ENCODE measurements around the gene CCDC69.

The CCDC69 gene

DNA sequence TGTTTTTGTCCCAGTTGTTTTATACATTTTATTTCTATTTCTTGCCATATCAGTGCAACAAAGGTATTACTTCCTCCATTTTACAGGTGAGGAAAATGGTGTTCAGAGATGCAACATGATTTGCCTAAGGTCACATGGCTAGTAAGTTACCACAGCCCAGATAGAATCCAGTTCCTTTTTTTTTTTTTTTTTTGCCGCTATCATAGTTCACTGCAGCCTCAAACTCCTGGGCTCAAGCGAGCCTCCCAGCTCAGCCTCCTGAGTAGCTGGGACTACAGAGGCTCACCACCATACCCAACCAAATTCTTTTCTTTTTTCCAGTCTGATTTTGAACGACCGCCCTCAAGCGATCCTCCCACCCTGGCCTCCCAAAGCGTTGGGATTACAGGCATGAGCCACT, 480 bp upstream of the CCDC69 start:
- no peak overlapping the region for H3K4me3 ChIP-seq (ENCODE audit: control insufficient read depth, low read depth, low read length)
- no peak for DNase-seq (ENCODE audit: low read depth)
- TF ChIP-seq CTCF (conservative IDR thresholded peaks at IDR 0.05; ENCODE audit: control insufficient read depth, insufficient read depth, low read depth, low read length): no peak

GRCh38 chr5:151222790-151223446, 974 bp downstream of the CCDC69 start:
- H3K4me3 ChIP-seq (ENCODE audit: control insufficient read depth, low read depth, low read length): peak overlapping the region; percentile 59
- no peak for DNase-seq (ENCODE audit: low read depth)
- no peak for TF ChIP-seq CTCF (conservative IDR thresholded peaks at IDR 0.05; ENCODE audit: control insufficient read depth, insufficient read depth, low read depth, low read length)

DNA sequence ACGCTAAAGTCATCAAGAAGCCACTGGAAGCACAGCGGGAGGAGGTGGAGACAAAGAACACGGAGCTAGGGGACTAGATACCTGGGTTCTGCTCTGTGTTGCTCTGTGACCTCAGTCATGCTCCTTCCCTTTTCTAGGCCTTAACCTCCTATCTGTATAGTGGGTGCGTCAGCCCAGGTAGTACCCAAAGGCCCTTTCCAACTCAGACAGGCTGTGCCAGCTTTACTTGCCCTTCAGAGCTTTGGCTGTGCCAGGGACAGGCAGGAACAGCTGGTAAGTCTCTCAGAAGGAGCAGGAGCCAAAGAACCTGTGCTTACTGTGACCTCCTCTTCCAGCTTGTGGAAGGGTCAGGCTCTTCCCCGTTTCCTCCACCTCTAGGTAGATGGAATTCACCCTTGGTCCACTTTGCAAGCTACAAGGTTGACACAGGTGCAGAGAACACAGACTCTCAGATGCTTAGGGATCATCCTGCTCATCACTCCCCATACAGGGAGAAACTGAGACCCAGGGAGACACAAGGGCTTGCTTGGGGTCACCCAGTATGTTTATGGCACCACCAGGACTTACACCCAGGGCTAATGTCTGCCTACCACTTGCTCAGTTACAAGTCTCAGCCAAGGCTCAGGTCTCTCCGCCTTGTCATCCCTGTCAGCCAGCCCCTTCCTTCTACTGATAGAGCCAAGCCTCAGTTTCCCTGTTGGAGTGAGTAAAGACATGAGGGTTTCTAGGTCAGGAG, 1.7 kb downstream of the CCDC69 start:
- no peak for DNase-seq (ENCODE audit: low read depth)
- no peak overlapping the region for H3K4me3 ChIP-seq (ENCODE audit: control insufficient read depth, low read depth, low read length)

GRCh38 chr5:151221574-151221973, 2.3 kb downstream of the CCDC69 start:
- no peak overlapping the region for H3K4me3 ChIP-seq (ENCODE audit: control insufficient read depth, low read depth, low read length)
- TF ChIP-seq CTCF (conservative IDR thresholded peaks at IDR 0.05; ENCODE audit: control insufficient read depth, insufficient read depth, low read depth, low read length): no peak
- peak; percentile 43 for DNase-seq (ENCODE audit: low read depth)

More for the DNA sequence above, 1.7 kb downstream of the CCDC69 start:
- no peak for TF ChIP-seq CTCF (conservative IDR thresholded peaks at IDR 0.05; ENCODE audit: control insufficient read depth, insufficient read depth, low read depth, low read length)

DNA sequence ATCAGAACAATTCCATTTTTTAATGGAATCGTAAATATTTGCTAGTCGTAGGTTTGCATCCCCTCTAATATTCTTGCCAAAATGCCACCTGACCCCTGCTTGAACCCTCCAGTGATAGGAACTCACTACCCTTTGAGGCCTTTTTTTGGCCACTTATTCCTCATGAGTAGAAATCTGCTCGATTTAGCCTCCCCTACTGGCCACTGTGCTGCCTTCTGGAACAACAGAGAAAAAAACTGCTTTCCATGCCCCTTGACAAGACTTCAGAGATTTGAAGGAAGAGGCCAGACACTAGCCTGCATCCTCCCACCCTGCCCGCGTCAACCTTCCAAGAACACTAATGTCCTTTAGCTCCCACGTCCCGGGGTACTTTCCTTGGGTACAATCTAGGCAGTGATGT, 4.1 kb downstream of the CCDC69 start:
- H3K4me3 ChIP-seq (ENCODE audit: control insufficient read depth, low read depth, low read length): no peak overlapping the region
- no peak for DNase-seq (ENCODE audit: low read depth)

DNA sequence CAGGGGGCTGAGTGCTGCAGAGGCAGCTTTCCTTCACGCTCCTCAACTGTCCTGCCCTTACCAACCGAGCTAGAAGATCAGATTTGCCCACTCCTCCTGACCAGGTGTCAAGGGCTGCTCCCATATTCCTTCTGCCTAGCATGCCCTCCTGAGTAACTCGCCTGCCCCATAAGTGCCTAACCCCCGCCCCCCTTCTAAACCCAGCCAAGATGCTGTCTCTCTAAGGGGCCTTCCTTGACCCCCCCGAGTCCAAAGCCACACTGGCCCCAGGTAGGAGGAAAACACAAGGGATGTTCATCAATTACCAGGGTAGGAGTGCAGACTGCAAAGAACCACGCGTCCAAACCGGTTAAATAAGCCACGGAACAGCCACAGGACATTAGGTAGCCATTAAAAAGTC, 4.8 kb downstream of the CCDC69 start:
- H3K4me3 ChIP-seq (ENCODE audit: control insufficient read depth, low read depth, low read length): no peak overlapping the region
- no peak for DNase-seq (ENCODE audit: low read depth)
- TF ChIP-seq CTCF (conservative IDR thresholded peaks at IDR 0.05; ENCODE audit: control insufficient read depth, insufficient read depth, low read depth, low read length): no peak

More for the DNA sequence above, 4.1 kb downstream of the CCDC69 start:
- peak; percentile 30 for TF ChIP-seq CTCF (conservative IDR thresholded peaks at IDR 0.05; ENCODE audit: control insufficient read depth, insufficient read depth, low read depth, low read length)

Measured in fibroblast of mammary gland (primary cell).